ENCODE measurements around the gene SWT1. TPM values are rescaled to one million over a fixed set of nuclear protein-coding genes. Genes with fewer than 3 reads are reported as not detected.
A peak's percentile ranks its signal among the peaks of the same experiment; 100 is the strongest.

The SWT1 gene
- total RNA-seq, 1 donor from 2014 or later = 6.9 TPM

DNA sequence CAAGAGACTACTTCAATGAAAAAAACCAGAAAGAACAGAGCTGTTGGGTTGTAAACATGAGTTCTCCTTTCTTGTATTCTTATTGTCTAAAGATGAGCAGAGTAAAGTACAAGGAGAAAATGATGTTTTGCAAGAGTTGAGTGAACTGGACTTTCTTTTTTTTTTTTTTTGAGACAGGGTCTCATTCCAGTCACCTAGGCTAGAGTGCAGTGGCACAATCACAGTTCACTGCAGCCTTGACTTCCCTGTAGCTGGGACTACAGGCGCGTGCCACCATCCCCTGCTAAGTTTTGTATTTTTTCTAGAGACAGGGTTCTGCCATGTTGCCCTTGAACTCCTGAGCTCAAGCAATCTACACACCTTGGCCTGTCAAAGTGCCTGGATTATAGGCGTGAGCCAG is 167.2 kb downstream of the SWT1 start:
- Histone ChIP-seq H3K27me3 (no peaks in the 10 kb centered on the region), H3K27ac (no peak overlapping the region), H3K4me3 (no peak overlapping the region), H3K4me1 (peaks cover under 1% of the 10 kb centered on the region), H3K9me3 (no peaks in the 10 kb centered on the region), H3K36me3 (no peaks in the 10 kb centered on the region)
- no peak for DNase-seq (ENCODE audit: extremely low spot score in 2 of 2)
- no peak for TF ChIP-seq CTCF (IDR thresholded peaks at IDR 0.05)
- TF ChIP-seq POLR2AphosphoS5 (IDR thresholded peaks at IDR 0.05; ENCODE audit: insufficient read depth in 1 of 2, low read depth in 1 of 2) = no peak
- TF ChIP-seq POLR2A (IDR thresholded peaks at IDR 0.05) = no peak
- intact Hi-C loops (cut with DNase I) = no loop called here

DNA sequence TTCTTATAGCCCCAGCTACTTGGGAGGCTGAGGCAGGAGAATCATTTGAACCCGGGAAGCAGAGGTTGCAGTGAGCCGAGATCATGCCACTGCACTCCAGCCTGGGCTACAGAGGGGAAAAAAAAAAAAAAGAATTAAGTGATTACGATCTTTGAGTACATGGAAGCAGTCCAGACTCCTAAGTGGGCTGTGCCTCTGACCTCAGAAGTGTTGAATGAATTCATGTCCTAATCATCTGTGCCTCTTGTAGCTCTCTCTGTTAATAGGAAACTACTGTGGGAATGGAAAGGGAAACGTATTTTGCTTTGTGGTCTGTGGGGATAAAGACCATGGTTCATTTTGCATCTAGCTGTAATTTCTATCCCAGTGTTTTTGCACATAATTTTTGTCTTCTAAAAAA is 168.4 kb downstream of the SWT1 start:
- no peak overlapping the region for H3K4me3 ChIP-seq
- intact Hi-C loops (cut with DNase I) = no loop called here
- TF ChIP-seq CTCF (IDR thresholded peaks at IDR 0.05) = no peak
- no peak for TF ChIP-seq POLR2AphosphoS5 (IDR thresholded peaks at IDR 0.05; ENCODE audit: insufficient read depth in 1 of 2, low read depth in 1 of 2)
- no peak for TF ChIP-seq POLR2A (IDR thresholded peaks at IDR 0.05)
- no peaks in the 10 kb centered on the region for H3K36me3 ChIP-seq
- H3K27me3 ChIP-seq = no peaks in the 10 kb centered on the region
- no peaks in the 10 kb centered on the region for H3K4me1 ChIP-seq
- H3K9me3 ChIP-seq = no peaks in the 10 kb centered on the region
- no peak for DNase-seq (ENCODE audit: extremely low spot score in 2 of 2)
- no peak overlapping the region for H3K27ac ChIP-seq

DNA sequence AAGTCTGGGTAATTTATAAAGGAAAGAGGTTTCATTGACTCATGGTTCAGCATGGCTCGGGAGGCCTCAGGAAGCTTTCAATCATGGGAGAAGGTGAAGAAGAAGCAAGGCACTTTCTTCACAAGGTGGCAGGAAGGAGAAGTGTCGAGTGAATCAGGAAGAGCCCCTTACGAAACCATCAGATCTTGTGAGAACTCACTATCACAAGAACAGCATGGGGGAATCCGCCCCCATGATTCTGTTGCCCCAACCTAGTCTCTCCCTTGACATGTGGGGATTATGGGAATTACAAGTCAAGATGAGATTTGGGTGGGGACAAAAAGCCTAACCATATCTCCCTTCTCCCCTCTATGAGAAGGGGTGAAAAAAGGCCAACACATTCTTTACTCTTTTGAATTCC is 171.3 kb downstream of the SWT1 start:
- intact Hi-C loops (cut with DNase I) = no loop called here
- no peaks in the 10 kb centered on the region for H3K9me3 ChIP-seq
- H3K36me3 ChIP-seq = no peaks in the 10 kb centered on the region
- TF ChIP-seq CTCF (IDR thresholded peaks at IDR 0.05) = no peak
- TF ChIP-seq POLR2AphosphoS5 (IDR thresholded peaks at IDR 0.05; ENCODE audit: insufficient read depth in 1 of 2, low read depth in 1 of 2) = no peak
- TF ChIP-seq POLR2A (IDR thresholded peaks at IDR 0.05) = no peak
- no peak overlapping the region for H3K27ac ChIP-seq
- DNase-seq (ENCODE audit: extremely low spot score in 2 of 2) = no peak
- no peaks in the 10 kb centered on the region for H3K27me3 ChIP-seq
- H3K4me3 ChIP-seq = no peak overlapping the region
- no peaks in the 10 kb centered on the region for H3K4me1 ChIP-seq

GRCh38 chr1:185334182-185334581 is 177.2 kb downstream of the SWT1 start:
- Histone ChIP-seq H3K4me3 (no peak overlapping the region), H3K27me3 (no peaks in the 10 kb centered on the region), H3K9me3 (no peaks in the 10 kb centered on the region), H3K4me1 (peaks cover 7% of the 10 kb centered on the region), H3K27ac (no peak overlapping the region), H3K36me3 (no peaks in the 10 kb centered on the region)
- TF ChIP-seq POLR2A (IDR thresholded peaks at IDR 0.05) (no peak), POLR2AphosphoS5 (IDR thresholded peaks at IDR 0.05; ENCODE audit: insufficient read depth in 1 of 2, low read depth in 1 of 2) (no peak), CTCF (IDR thresholded peaks at IDR 0.05) (no peak)
- no peak for DNase-seq (ENCODE audit: extremely low spot score in 2 of 2)
- intact Hi-C loops (cut with DNase I) = no loop called here

GRCh38 chr1:185337246-185337645 is 180.3 kb downstream of the SWT1 start:
- Histone ChIP-seq H3K36me3 (no peaks in the 10 kb centered on the region), H3K4me3 (no peak overlapping the region), H3K27me3 (no peaks in the 10 kb centered on the region), H3K9me3 (no peaks in the 10 kb centered on the region), H3K4me1 (peaks cover 7% of the 10 kb centered on the region), H3K27ac (peak overlapping the region; percentile 13)
- intact Hi-C loops (cut with DNase I) = no loop called here
- TF ChIP-seq CTCF (IDR thresholded peaks at IDR 0.05) = no peak
- no peak for TF ChIP-seq POLR2A (IDR thresholded peaks at IDR 0.05)
- no peak for TF ChIP-seq POLR2AphosphoS5 (IDR thresholded peaks at IDR 0.05; ENCODE audit: insufficient read depth in 1 of 2, low read depth in 1 of 2)
- DNase-seq (ENCODE audit: extremely low spot score in 2 of 2) = no peak

All from vagina (tissue), 2 donors.